Measurements from ENCODE around the gene CNPPD1. TPM values are rescaled to one million over a fixed set of nuclear protein-coding genes. Genes with fewer than 3 reads are reported as not detected.

Gene CNPPD1
- total RNA-seq, 1 donor from 2014 or later = 15.8 TPM

GRCh38 chr2:219158025-219158424 lies 18.7 kb downstream of the CNPPD1 start:
- Histone ChIP-seq H3K79me2 (ENCODE audit: low read depth) (no peaks in the 10 kb centered on the region), H3K9ac (no peak overlapping the region)
- no peaks in the 10 kb centered on the region for H3K27me3 Mint-ChIP-seq (ENCODE audit: insufficient read depth, low read depth)

GRCh38 chr2:219157396-219157795 lies 19.3 kb downstream of the CNPPD1 start:
- Histone ChIP-seq H3K9me3 (ENCODE audit: low read depth) (no peaks in the 10 kb centered on the region), H3K27me3 (peaks cover 4% of the 10 kb centered on the region), H3K9ac (no peak overlapping the region), H3K4me2 (peak overlapping the region; percentile 19), H3F3A (ENCODE audit: low read depth) (peaks cover 27% of the 10 kb centered on the region), H3K36me3 (peaks cover 5% of the 10 kb centered on the region), H2AFZ (replicated peaks) (no peak overlapping the region), H3K79me2 (ENCODE audit: low read depth) (no peaks in the 10 kb centered on the region), H3K4me1 (peaks cover 8% of the 10 kb centered on the region), H4K20me1 (ENCODE audit: low read depth) (peaks cover 27% of the 10 kb centered on the region), H3K27ac (no peak overlapping the region), H3K4me3 (no peak overlapping the region)
- H3K27ac Mint-ChIP-seq = no peak overlapping the region
- peak; percentile 77 for DNase-seq (ENCODE audit: low spot score)
- peaks cover 14% of the 10 kb centered on the region for H3K4me1 Mint-ChIP-seq
- H3K4me3 Mint-ChIP-seq = no peak overlapping the region
- no peaks in the 10 kb centered on the region for H3K9me3 Mint-ChIP-seq
- no peaks in the 10 kb centered on the region for H3K27me3 Mint-ChIP-seq (ENCODE audit: insufficient read depth, low read depth)
- H3K36me3 Mint-ChIP-seq = peaks cover 3% of the 10 kb centered on the region
- no peak for TF ChIP-seq CTCF (IDR thresholded peaks at IDR 0.05)
- peak; percentile 33 for TF ChIP-seq EZH2phosphoT487 (IDR thresholded peaks at IDR 0.05)

More at GRCh38 chr2:219158025-219158424, 18.7 kb downstream of the CNPPD1 start:
- H3K27ac Mint-ChIP-seq = no peak overlapping the region
- Histone ChIP-seq H3K4me3 (no peak overlapping the region), H3K4me2 (peak overlapping the region; percentile 19), H2AFZ (replicated peaks) (no peak overlapping the region), H3F3A (ENCODE audit: low read depth) (peaks cover 27% of the 10 kb centered on the region), H4K20me1 (ENCODE audit: low read depth) (peaks cover 27% of the 10 kb centered on the region), H3K27ac (no peak overlapping the region), H3K4me1 (peaks cover 8% of the 10 kb centered on the region), H3K9me3 (ENCODE audit: low read depth) (no peaks in the 10 kb centered on the region), H3K36me3 (peaks cover 5% of the 10 kb centered on the region), H3K27me3 (peaks cover 10% of the 10 kb centered on the region)
- no peak for TF ChIP-seq CTCF (IDR thresholded peaks at IDR 0.05)
- no peak for TF ChIP-seq EZH2phosphoT487 (IDR thresholded peaks at IDR 0.05)
- no peak for TF ChIP-seq EZH2 (IDR thresholded peaks at IDR 0.05)
- DNase-seq (ENCODE audit: low spot score) = no peak
- peaks cover 14% of the 10 kb centered on the region for H3K4me1 Mint-ChIP-seq
- H3K4me3 Mint-ChIP-seq = no peak overlapping the region
- peaks cover 3% of the 10 kb centered on the region for H3K36me3 Mint-ChIP-seq
- no peaks in the 10 kb centered on the region for H3K9me3 Mint-ChIP-seq

GRCh38 chr2:219155054-219155644 lies 21.6 kb downstream of the CNPPD1 start:
- H3K9me3 ChIP-seq (ENCODE audit: low read depth) = no peaks in the 10 kb centered on the region
- H4K20me1 ChIP-seq (ENCODE audit: low read depth) = peaks cover 27% of the 10 kb centered on the region
- peaks cover 22% of the 10 kb centered on the region for H3F3A ChIP-seq (ENCODE audit: low read depth)
- Mint-ChIP-seq H3K27me3 (ENCODE audit: insufficient read depth, low read depth) (no peaks in the 10 kb centered on the region), H3K27ac (no peak overlapping the region), H3K9me3 (no peaks in the 10 kb centered on the region), H3K4me1 (peaks cover 6% of the 10 kb centered on the region), H3K36me3 (peaks cover 3% of the 10 kb centered on the region), H3K4me3 (no peak overlapping the region)
- no peaks in the 10 kb centered on the region for H3K27me3 ChIP-seq
- H3K79me2 ChIP-seq (ENCODE audit: low read depth) = no peaks in the 10 kb centered on the region
- H2AFZ ChIP-seq (replicated peaks) = no peak overlapping the region
- H3K4me1 ChIP-seq = peaks cover 8% of the 10 kb centered on the region
- no peak overlapping the region for H3K4me2 ChIP-seq
- DNase-seq (ENCODE audit: low spot score) = peak; percentile 91
- peak; percentile 77 for TF ChIP-seq CTCF (IDR thresholded peaks at IDR 0.05)
- no peak for TF ChIP-seq EZH2 (IDR thresholded peaks at IDR 0.05)
- TF ChIP-seq EZH2phosphoT487 (IDR thresholded peaks at IDR 0.05) = no peak
- H3K36me3 ChIP-seq = peaks cover 5% of the 10 kb centered on the region
- no peak overlapping the region for H3K9ac ChIP-seq
- no peak overlapping the region for H3K4me3 ChIP-seq
- H3K27ac ChIP-seq = no peak overlapping the region
